ENCODE results near the gene WNK1. TPM values are rescaled to one million over a fixed set of nuclear protein-coding genes. Genes with fewer than 3 reads are reported as not detected.
"Not testable (repeated sequence)": the region's sequence is repeated elsewhere in the genome, so short reads cannot be mapped to it uniquely, and the experiment has no call there.

WNK1 gene
- total RNA-seq (2012; rRNA removed): 67.4 and 87.4 TPM in 2 replicates

DNA sequence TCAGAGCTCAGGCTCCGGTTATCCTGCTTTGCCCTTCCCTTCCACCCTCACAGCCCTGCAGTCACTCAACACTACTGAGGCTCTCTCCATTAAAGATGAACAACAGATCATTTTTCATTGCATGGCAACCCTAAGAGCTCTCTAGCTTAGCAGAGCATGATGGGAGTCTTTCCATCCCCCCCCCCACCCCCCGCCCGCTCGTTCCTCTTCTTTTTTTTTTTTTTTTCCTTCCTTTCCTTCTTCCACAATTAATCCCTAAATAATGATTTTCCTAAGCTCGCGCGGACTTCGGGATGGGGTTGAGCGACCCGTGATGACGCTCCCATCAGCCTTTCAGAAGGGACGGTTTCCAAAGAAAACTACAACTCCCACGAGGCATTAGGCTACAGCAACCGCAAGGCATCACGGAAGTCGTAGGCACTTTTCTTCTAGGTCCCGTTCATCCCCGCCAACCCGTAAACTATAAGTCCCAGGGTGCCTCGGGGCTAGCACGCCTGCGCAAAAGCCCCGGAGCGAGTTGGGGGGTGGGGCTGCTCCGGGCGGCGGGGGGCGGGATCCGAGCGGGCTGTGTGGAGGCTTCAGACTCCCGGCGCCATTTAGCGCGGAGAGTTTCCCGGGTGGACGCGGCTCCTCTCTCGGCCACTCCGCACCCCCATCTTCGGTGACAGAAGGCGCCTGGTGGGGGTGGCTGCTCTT is at the start of gene WNK1:
Gene WNK1, plus strand, starts transcription at position 581 of the 696 bp plus-strand sequence. CDS start 987 bp downstream, outside the sequence.
- H3K36me3 ChIP-seq (ENCODE audit: insufficient read depth, low read length): no peaks in the 10 kb centered on the region
- no peaks in the 10 kb centered on the region for H3K9me3 ChIP-seq (replicated peaks; ENCODE audit: low read length)
- peak within 1 kb of the TSS; percentile 88 for H3K9ac ChIP-seq (ENCODE audit: low read depth, low read length)
- peak within 1 kb of the TSS; percentile 87 for H3K4me2 ChIP-seq (ENCODE audit: low read length)
- H3K4me1 ChIP-seq (ENCODE audit: control insufficient read depth, insufficient read depth, low read length): peaks cover 26% of the 10 kb centered on the region
- H3K4me3 ChIP-seq (ENCODE audit: low read length): peak within 1 kb of the TSS; percentile 76
- H3K27me3 ChIP-seq (ENCODE audit: control insufficient read depth, insufficient read depth, low read length): no peaks in the 10 kb centered on the region

DNA sequence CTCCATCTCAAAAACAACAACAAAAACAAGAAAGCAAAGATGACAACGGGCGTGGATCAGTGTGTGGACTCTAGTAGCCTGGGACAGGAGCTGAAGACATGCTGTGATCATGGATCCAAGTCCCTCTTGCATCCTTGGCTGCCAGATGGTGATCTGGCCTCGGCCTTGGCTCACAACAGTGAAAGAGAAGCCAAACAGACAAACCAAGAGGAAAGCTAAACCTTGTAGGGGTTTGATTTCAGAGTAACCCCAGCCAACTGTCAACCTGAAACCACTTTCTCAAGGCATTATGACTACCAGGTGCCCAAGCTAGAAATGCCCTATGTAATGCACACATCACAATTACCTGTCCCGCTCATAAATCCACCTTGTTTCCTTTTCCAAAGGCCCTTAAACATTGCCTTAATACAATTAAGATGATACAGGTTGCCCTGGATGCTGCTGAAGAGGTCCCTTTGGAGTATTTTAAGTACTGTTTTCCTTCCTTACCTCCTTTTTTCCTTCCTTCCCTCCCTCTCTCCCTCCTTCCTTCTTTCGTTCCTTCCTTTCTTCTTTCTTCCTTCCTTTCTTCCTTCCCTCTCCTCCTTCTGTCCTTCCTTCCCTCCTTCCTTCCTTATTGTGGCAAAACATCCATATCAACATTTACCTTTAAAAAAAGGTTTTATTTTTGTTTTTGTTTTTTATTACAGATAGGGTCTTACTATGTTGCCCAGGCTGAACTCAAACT is 47.7 kb upstream of the WNK1 start:
- Histone ChIP-seq H3K4me1 (ENCODE audit: control insufficient read depth, insufficient read depth, low read length) (no peaks in the 10 kb centered on the region), H3K36me3 (ENCODE audit: insufficient read depth, low read length) (no peaks in the 10 kb centered on the region), H3K27me3 (ENCODE audit: control insufficient read depth, insufficient read depth, low read length) (peaks cover 11% of the 10 kb centered on the region), H3K4me3 (ENCODE audit: low read length) (no peak overlapping the region), H3K9ac (ENCODE audit: low read depth, low read length) (no peak overlapping the region), H3K9me3 (replicated peaks; ENCODE audit: low read length) (no peaks in the 10 kb centered on the region), H3K4me2 (ENCODE audit: low read length) (no peak overlapping the region)

- not testable (repeated sequence) for H3K4me2 ChIP-seq (ENCODE audit: low read length); H3K9ac ChIP-seq (ENCODE audit: low read depth, low read length); H3K36me3 ChIP-seq (ENCODE audit: insufficient read depth, low read length); H3K27me3 ChIP-seq (ENCODE audit: control insufficient read depth, insufficient read depth, low read length); H3K4me1 ChIP-seq (ENCODE audit: control insufficient read depth, insufficient read depth, low read length); H3K9me3 ChIP-seq (replicated peaks; ENCODE audit: low read length); H3K4me3 ChIP-seq (ENCODE audit: low read length)
These were observed 44.3 kb upstream of the WNK1 start for GRCh38 chr12:708084-708483.

DNA sequence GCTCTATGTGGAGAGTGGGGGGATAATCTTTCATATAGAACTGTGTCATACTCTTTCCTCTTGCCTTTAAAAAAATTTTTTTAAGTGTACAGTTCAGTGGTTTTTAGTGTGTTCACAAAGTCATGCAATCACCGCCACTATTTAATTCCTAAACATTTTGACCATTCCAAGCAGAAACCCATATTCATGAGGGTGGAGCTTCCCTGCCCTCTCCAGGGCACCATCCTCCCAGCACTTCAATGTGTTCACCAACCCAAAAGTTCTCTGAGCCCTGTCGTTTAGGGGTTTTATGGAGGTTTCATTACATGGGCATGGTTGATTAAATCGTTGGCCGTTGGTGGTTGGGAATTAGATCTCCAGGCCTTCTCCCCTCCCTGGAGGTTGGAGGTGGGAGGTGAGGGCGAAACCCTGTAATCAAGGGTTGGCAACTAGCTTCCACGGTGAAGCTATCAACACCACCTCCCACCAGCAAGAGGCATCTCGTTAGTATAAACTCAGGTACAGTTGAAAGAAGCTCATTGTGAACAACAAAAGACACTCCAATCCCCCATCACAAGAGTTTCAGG is 42.8 kb upstream of the WNK1 start:
- Histone ChIP-seq H3K9ac (ENCODE audit: low read depth, low read length) (no peak overlapping the region), H3K4me1 (ENCODE audit: control insufficient read depth, insufficient read depth, low read length) (peaks cover 7% of the 10 kb centered on the region), H3K9me3 (replicated peaks; ENCODE audit: low read length) (no peaks in the 10 kb centered on the region), H3K4me2 (ENCODE audit: low read length) (no peak overlapping the region), H3K36me3 (ENCODE audit: insufficient read depth, low read length) (no peaks in the 10 kb centered on the region), H3K27me3 (ENCODE audit: control insufficient read depth, insufficient read depth, low read length) (peaks cover 6% of the 10 kb centered on the region), H3K4me3 (ENCODE audit: low read length) (no peak overlapping the region)

DNA sequence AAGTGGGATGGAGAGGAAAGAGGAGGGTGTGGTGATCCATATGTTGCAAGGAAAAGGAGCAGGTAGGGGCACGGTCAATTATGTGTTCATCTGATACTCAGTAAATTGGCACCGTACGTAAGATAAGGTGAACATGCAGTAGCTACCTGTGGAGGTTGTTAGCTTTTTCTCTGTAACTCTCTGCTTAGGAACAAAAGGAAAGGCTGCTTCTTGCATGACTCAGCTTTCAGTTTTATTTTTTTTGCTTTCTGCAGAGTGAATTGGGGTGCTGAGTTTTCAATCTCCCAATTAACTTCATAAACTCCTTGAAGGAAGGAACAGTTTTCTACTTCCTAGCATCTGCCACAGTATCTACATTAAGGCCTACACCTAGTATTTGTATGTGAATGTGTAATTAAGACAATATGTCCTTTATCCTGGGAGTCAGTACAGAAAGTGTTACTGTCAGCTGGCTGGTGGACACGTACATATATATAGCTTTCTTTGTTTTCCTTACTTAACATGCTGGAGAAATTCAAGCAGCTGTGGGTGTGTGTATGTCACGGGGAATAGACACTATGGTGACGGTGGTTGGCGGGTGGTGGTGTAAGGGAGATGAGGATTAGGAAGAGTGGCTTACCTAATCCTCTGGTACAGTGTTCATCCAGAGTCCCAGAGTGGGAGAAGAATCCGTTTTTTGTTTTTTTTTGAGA is 40.1 kb upstream of the WNK1 start:
- H3K9ac ChIP-seq (ENCODE audit: low read depth, low read length): peak overlapping the region; percentile 1
- peaks cover 7% of the 10 kb centered on the region for H3K4me1 ChIP-seq (ENCODE audit: control insufficient read depth, insufficient read depth, low read length)
- H3K36me3 ChIP-seq (ENCODE audit: insufficient read depth, low read length): no peaks in the 10 kb centered on the region
- no peak overlapping the region for H3K4me3 ChIP-seq (ENCODE audit: low read length)
- no peaks in the 10 kb centered on the region for H3K27me3 ChIP-seq (ENCODE audit: control insufficient read depth, insufficient read depth, low read length)
- no peaks in the 10 kb centered on the region for H3K9me3 ChIP-seq (replicated peaks; ENCODE audit: low read length)
- H3K4me2 ChIP-seq (ENCODE audit: low read length): peak overlapping the region; percentile 49

DNA sequence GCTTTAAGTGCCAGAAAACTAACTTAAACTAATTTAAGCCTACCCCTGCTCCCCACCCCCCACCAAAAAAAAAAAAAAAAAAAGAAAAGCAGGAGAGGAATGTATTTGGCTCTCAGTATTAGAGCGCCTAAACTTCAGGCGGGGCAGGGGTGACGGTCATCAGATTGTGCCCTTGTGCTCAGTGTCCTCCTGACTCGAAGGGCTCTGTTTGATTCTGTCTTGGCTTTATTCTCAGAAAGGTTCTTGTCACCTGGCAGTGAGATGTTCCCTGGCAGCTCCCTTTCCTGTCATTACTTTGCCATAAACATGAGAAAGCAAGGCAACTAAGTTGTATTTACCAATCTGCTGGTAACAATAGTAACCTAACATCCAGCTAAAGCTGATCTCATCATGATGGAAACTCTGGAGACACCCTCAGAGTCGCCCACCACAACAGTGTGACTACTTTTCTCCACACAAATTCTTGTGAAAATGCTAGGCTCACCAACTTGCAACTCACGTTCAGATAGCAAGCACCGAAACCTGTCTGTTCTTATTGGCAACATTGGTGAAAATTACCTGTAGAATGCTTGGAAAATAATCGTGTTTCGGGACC is 39.0 kb upstream of the WNK1 start:
- Histone ChIP-seq H3K9me3 (replicated peaks; ENCODE audit: low read length) (no peaks in the 10 kb centered on the region), H3K4me1 (ENCODE audit: control insufficient read depth, insufficient read depth, low read length) (peaks cover 7% of the 10 kb centered on the region), H3K9ac (ENCODE audit: low read depth, low read length) (no peak overlapping the region), H3K4me3 (ENCODE audit: low read length) (no peak overlapping the region), H3K4me2 (ENCODE audit: low read length) (no peak overlapping the region), H3K36me3 (ENCODE audit: insufficient read depth, low read length) (no peaks in the 10 kb centered on the region), H3K27me3 (ENCODE audit: control insufficient read depth, insufficient read depth, low read length) (no peaks in the 10 kb centered on the region)

DNA sequence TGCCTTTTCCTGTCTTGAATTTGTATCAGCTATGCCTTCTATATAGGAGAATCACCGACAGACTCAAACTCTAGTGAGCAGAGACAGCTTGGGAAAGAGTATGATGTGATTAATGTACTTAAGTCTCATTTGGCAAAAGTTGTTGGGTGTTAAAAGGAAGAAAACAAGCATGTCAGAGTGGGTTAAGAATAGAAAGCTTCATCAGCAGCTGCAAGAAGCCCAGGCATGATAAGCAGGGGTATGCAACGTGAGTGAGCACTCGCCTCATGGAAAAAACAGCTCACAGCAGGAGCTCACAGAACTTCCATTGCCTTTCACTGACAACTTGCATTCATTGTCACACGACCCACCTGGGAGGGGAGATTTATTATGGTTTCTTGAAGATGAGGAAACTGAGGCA is 35.9 kb upstream of the WNK1 start:
- no peaks in the 10 kb centered on the region for H3K36me3 ChIP-seq (ENCODE audit: insufficient read depth, low read length)
- no peaks in the 10 kb centered on the region for H3K9me3 ChIP-seq (replicated peaks; ENCODE audit: low read length)
- H3K9ac ChIP-seq (ENCODE audit: low read depth, low read length): no peak overlapping the region
- H3K27me3 ChIP-seq (ENCODE audit: control insufficient read depth, insufficient read depth, low read length): no peaks in the 10 kb centered on the region
- no peak overlapping the region for H3K4me2 ChIP-seq (ENCODE audit: low read length)
- no peak overlapping the region for H3K4me3 ChIP-seq (ENCODE audit: low read length)
- peaks cover 15% of the 10 kb centered on the region for H3K4me1 ChIP-seq (ENCODE audit: control insufficient read depth, insufficient read depth, low read length)

DNA sequence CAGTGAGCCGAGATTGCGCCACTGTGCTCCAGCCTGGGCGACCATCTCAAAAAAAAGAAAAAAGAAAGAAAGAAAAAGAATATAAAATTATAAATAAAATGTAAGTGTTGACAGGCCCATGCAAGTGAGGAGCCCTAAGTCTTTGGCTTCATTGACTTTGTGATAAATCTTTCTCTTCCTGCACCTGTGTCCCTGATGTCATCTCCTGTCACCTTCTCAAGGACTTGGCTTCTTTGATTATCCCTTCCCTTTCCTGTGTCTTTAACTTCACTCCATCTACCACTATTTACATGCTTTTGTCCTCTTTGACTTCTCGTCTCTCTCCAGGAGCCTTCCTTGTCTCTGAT is 33.6 kb upstream of the WNK1 start:
- no peaks in the 10 kb centered on the region for H3K36me3 ChIP-seq (ENCODE audit: insufficient read depth, low read length)
- H3K4me2 ChIP-seq (ENCODE audit: low read length): peak overlapping the region; percentile 16
- no peaks in the 10 kb centered on the region for H3K27me3 ChIP-seq (ENCODE audit: control insufficient read depth, insufficient read depth, low read length)
- no peak overlapping the region for H3K4me3 ChIP-seq (ENCODE audit: low read length)
- no peak overlapping the region for H3K9ac ChIP-seq (ENCODE audit: low read depth, low read length)
- peaks cover 13% of the 10 kb centered on the region for H3K4me1 ChIP-seq (ENCODE audit: control insufficient read depth, insufficient read depth, low read length)
- H3K9me3 ChIP-seq (replicated peaks; ENCODE audit: low read length): no peaks in the 10 kb centered on the region

DNA sequence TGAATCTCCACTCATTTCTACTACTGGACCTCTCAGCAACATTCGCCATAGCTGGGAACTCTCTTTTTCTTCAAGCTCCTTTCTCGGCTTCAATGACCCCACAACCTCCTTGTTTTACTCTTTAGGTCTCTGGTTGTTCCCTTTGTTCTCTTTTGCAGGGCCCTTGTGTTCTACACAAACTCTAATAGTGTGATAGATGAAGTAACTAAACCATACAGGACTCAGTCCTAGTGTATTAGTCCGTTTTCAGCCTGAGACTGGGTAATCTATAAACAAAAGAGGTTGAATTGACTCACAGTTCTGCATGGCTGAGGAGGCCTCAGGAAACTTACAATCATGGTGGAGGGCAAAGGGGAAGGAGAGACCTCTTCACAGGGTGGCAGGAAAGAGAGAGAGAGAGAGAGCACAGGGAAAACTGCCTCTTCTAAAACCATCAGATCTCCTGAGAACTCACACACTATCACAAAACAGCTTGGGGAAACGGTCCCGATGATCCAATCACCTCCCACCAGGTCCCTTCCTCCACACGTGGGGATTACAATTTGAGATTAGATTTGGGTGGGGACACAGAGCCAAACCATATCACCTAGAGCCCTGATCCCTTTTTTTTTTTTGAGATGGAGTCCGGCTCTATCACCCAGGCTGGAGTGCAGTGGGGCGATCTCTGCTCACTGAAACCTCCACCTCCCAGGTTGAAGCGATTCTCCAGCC is 32.0 kb upstream of the WNK1 start:
- H3K4me2 ChIP-seq (ENCODE audit: low read length): no peak overlapping the region

DNA sequence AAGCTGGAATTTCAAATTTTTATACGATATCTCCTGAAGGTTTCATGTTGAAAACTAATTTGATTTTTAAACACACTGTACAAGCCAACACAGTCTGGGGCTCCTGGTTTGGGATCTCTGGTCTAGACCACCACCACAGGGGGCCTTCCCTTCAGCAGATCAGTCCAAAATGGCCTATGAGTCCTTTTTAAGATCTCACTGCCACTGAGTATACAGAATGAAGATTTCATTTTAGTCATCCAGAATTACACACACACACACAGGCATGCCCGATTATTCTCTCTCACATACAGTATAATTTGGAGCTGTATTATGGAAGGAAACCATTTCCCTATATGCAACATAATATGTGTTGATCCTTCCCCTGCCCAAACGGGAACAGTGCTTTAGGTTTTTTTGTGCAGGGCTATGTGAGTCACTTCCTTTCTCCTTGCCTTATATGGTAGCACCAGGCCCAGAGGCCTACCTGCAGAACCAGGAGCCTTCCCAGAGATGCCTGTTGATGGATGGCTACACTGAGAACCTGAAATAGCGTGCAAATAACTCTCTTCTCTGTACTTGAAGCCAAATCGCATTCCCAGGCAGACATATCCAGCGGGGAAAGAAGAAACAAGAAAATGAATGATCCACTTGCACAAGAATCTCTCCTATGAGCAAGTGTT is 28.1 kb upstream of the WNK1 start:
- Histone ChIP-seq H3K36me3 (ENCODE audit: insufficient read depth, low read length) (no peaks in the 10 kb centered on the region), H3K4me3 (ENCODE audit: low read length) (no peak overlapping the region), H3K4me1 (ENCODE audit: control insufficient read depth, insufficient read depth, low read length) (peaks cover 40% of the 10 kb centered on the region), H3K9ac (ENCODE audit: low read depth, low read length) (no peak overlapping the region), H3K9me3 (replicated peaks; ENCODE audit: low read length) (no peaks in the 10 kb centered on the region), H3K27me3 (ENCODE audit: control insufficient read depth, insufficient read depth, low read length) (no peaks in the 10 kb centered on the region), H3K4me2 (ENCODE audit: low read length) (no peak overlapping the region)

More for the DNA sequence above, 32.0 kb upstream of the WNK1 start:
- no peak overlapping the region for H3K4me3 ChIP-seq (ENCODE audit: low read length)
- no peaks in the 10 kb centered on the region for H3K27me3 ChIP-seq (ENCODE audit: control insufficient read depth, insufficient read depth, low read length)
- no peak overlapping the region for H3K9ac ChIP-seq (ENCODE audit: low read depth, low read length)
- peaks cover 19% of the 10 kb centered on the region for H3K4me1 ChIP-seq (ENCODE audit: control insufficient read depth, insufficient read depth, low read length)
- no peaks in the 10 kb centered on the region for H3K36me3 ChIP-seq (ENCODE audit: insufficient read depth, low read length)
- no peaks in the 10 kb centered on the region for H3K9me3 ChIP-seq (replicated peaks; ENCODE audit: low read length)

Data from skeletal muscle satellite cell (primary cell).